H1 (cell line): Measurements from ENCODE around the gene BSND. TPM values are rescaled to one million over a fixed set of nuclear protein-coding genes. Genes with fewer than 3 reads are reported as not detected.

Source experiments
- CHD1 ChIP-seq: IDR thresholded peaks from 2 replicates; pipeline ENCODE4 v1.6.1; 2012; ENCODE audit warnings: low read depth, low read length, improper control_type of control experiment
- TBP ChIP-seq: IDR thresholded peaks from 2 replicates; pipeline ENCODE4 v1.6.1; 2011; ENCODE audit warnings: low read depth, low read length, improper control_type of control experiment
- polyA plus RNA-seq, 7 experiments: library from polyadenylated mRNA; depleted of rRNA in 3 of 7; stranded (reverse) in 5 of 7; unstranded in 2 of 7; fragments of >200 nt in 5 of 7; fragments of 200-250 nt in 2 of 7; gene quantifications; 1 replicate in 5 of 7; 2 replicates in 1 of 7; 4 replicates in 1 of 7; pipeline versions ENCODE4 v1.2.1 to v1.2.3, GENCODE V29; 2011 to 2013; ENCODE audit warnings: missing spikeins in 2 of 7, mixed read lengths in 2 of 7
- total RNA-seq: library from RNA; stranded (reverse); fragmentation: NEBNext Ultra II Directional; extraction: Animal tissue kit (Norgen Biotek cat#: 25700); gene quantifications from 2 replicates; pipeline ENCODE4 v1.2.1, GENCODE V29; 2021

Gene BSND
- total and polyA plus RNA-seq, 2 of the 8 experiments (the other 6 are each of a cell fraction or from before 2014, with no cell fraction given), result 0.43 to 0.68 TPM

- no peak for TF ChIP-seq TBP
- no peak for TF ChIP-seq CHD1
These were observed 27.4 kb upstream of the BSND start (continued) for GRCh38 chr1:54971317-54971791.
